HG03460 (cell line): ENCODE results near the gene TPM2.
"Not testable (repeated sequence)": the region's sequence is repeated elsewhere in the genome, so short reads cannot be mapped to it uniquely, and the experiment has no call there.

ENCODE experiments used
- ATAC-seq: cut with Tn5 transposase; IDR thresholded peaks from one replicate; pipeline ENCODE4 v1.9.1; 2021; ENCODE audit not compliant: unreplicated experiment

The TPM2 gene

GRCh38 chr9:35656831-35657545 lies 32.7 kb downstream of the TPM2 start:
- no peak for ATAC-seq

GRCh38 chr9:35656348-35656747 lies 33.4 kb downstream of the TPM2 start:
- no peak for ATAC-seq

GRCh38 chr9:35653611-35654010 lies 36.1 kb downstream of the TPM2 start:
- ATAC-seq, result no peak

GRCh38 chr9:35652829-35653209 lies 36.9 kb downstream of the TPM2 start:
- ATAC-seq, result no peak

- ATAC-seq, result no peak
Observed at GRCh38 chr9:35651956-35652828, 37.5 kb downstream of the TPM2 start.

- ATAC-seq, result no peak
Observed at GRCh38 chr9:35650341-35651158, 39.2 kb downstream of the TPM2 start, which contains the start of gene SIT1. Gene SIT1 (minus strand): TSS chr9:35650931. CDS start chr9:35650853, 78 bp downstream.

- ATAC-seq, result no peak
Observed at GRCh38 chr9:35649431-35650340, 40.0 kb downstream of the TPM2 start.

GRCh38 chr9:35646533-35647265 lies 43.0 kb downstream of the TPM2 start:
- peak; percentile 80 for ATAC-seq

- no peak for ATAC-seq
Observed at GRCh38 chr9:35646153-35646532, 43.6 kb downstream of the TPM2 start.

- not testable (repeated sequence) for ATAC-seq
Observed at GRCh38 chr9:35645736-35646135, 44.0 kb downstream of the TPM2 start.

GRCh38 chr9:35643046-35643445 lies 46.7 kb downstream of the TPM2 start:
- no peak for ATAC-seq

- ATAC-seq, result not testable (repeated sequence)
Observed at GRCh38 chr9:35641478-35641877, 48.2 kb downstream of the TPM2 start.

GRCh38 chr9:35640431-35640830 lies 49.3 kb downstream of the TPM2 start:
- not testable (repeated sequence) for ATAC-seq

- no peak for ATAC-seq
Observed at GRCh38 chr9:35639631-35640030, 50.1 kb downstream of the TPM2 start.

GRCh38 chr9:35639225-35639624 lies 50.5 kb downstream of the TPM2 start:
- not testable (repeated sequence) for ATAC-seq

GRCh38 chr9:35638751-35639150 lies 51.0 kb downstream of the TPM2 start:
- ATAC-seq, result not testable (repeated sequence)

GRCh38 chr9:35637427-35637955 lies 52.2 kb downstream of the TPM2 start:
- not testable (repeated sequence) for ATAC-seq

- ATAC-seq, result not testable (repeated sequence)
Observed at GRCh38 chr9:35636877-35637246, 52.9 kb downstream of the TPM2 start.

GRCh38 chr9:35636135-35636876 lies 53.4 kb downstream of the TPM2 start:
- no peak for ATAC-seq
